Breast epithelium (tissue), 4 donors: ENCODE measurements around the gene IL11RA. TPM values are rescaled to one million over a fixed set of nuclear protein-coding genes. Genes with fewer than 3 reads are reported as not detected.
A peak's percentile ranks its signal among the peaks of the same experiment; 100 is the strongest.

Experiments used
- DNase-seq, 2 donors: peaks; one replicate each; pipeline ENCODE4 v3.0.0-alpha.2; 2019; ENCODE audit warnings: low spot score in 2 of 2
- H3K27ac ChIP-seq, 2 donors: fragments of 200-600 bp; sonication (generic) in 1 of 2; one replicate each; pipeline ENCODE4 v1.5.1; 2016 to 2019; ENCODE audit warnings: mild to moderate bottlenecking in 1 of 2
- H3K27me3 ChIP-seq, 2 donors: fragments of 200-600 bp; sonication (generic) in 1 of 2; one replicate each; pipeline versions ENCODE4 v1.5.1 to v1.6.0; 2017 to 2019; ENCODE audit warnings: control low read depth in 1 of 2, mild to moderate bottlenecking in 1 of 2
- H3K36me3 ChIP-seq: fragments of 200-600 bp; one replicate; pipeline ENCODE4 v1.5.1; 2019
- H3K4me1 ChIP-seq, 2 donors: fragments of 200-600 bp; sonication (generic); one replicate each; pipeline ENCODE4 v1.5.1; 2016 to 2019; ENCODE audit warnings: control low read depth in 1 of 2
- H3K4me3 ChIP-seq, 3 donors: fragments of 200-600 bp; sonication (generic); 1 replicate in 2 of 3; 2 replicates in 1 of 3; pipeline ENCODE4 v1.5.1; 2016 to 2019; ENCODE audit warnings: mild to moderate bottlenecking in 3 of 3, moderate library complexity in 2 of 3
- H3K9me3 ChIP-seq, 2 donors: fragments of 200-600 bp; sonication (generic) in 1 of 2; one replicate each; pipeline ENCODE4 v1.5.1; 2016 to 2019; ENCODE audit warnings: control low read depth in 1 of 2
- CTCF ChIP-seq, 3 donors: fragments of 450-650 bp; IDR thresholded peaks; one replicate each; pipeline ENCODE4 v1.5.1; 2016 to 2017; ENCODE audit warnings: antibody characterized with exemption in 3 of 3, mild to moderate bottlenecking in 3 of 3, moderate library complexity in 3 of 3
- POLR2A ChIP-seq: fragments of 450-650 bp; IDR thresholded peaks from one replicate; pipeline ENCODE4 v1.6.1; 2016; ENCODE audit warnings: antibody characterized with exemption, mild to moderate bottlenecking, moderate library complexity
- POLR2AphosphoS5 ChIP-seq, 3 donors: sonication (generic); formaldehyde crosslinking; IDR thresholded peaks; one replicate each; pipeline ENCODE4 v1.6.1; 2017; ENCODE audit warnings: antibody characterized with exemption in 3 of 3
- intact Hi-C: fragments of 100-400 bp; cut with DNase I; formaldehyde crosslinking; loops from one replicate; pipeline ENCODE4 v1.15.1; 2023; ENCODE audit warnings: low total_unique reads
- total RNA-seq, 3 donors: library from RNA; depleted of rRNA; stranded (reverse); fragments of >200 nt; gene quantifications; one replicate each; pipeline ENCODE4 v1.1.0, GENCODE V29; 2016

The IL11RA gene
- total RNA-seq, 3 donors from 2014 or later: 20.3 to 45.5 (median 42.1) TPM

- no peaks in the 10 kb centered on the region for H3K9me3 ChIP-seq
- no peaks in the 10 kb centered on the region for H3K36me3 ChIP-seq
- DNase-seq: no peak
- intact Hi-C loops: no loop called here
- no peaks in the 10 kb centered on the region for H3K4me1 ChIP-seq
- TF ChIP-seq POLR2AphosphoS5 (IDR thresholded peaks at IDR 0.05) (no peak), POLR2A (no peak), CTCF (IDR thresholded peaks at IDR 0.05) (no peak)
- no peaks in the 10 kb centered on the region for H3K27me3 ChIP-seq
- no peak overlapping the region for H3K4me3 ChIP-seq
- H3K27ac ChIP-seq: peak overlapping the region in 1 of 2 donors; percentile 85
These were observed 34.2 kb downstream of the IL11RA start for GRCh38 chr9:34686231-34686630.

- no peak for TF ChIP-seq CTCF (IDR thresholded peaks at IDR 0.05)
- TF ChIP-seq POLR2AphosphoS5 (IDR thresholded peaks at IDR 0.05): no peak
- TF ChIP-seq POLR2A: no peak
- H3K27me3 ChIP-seq: no peaks in the 10 kb centered on the region
- peak overlapping the region in 1 of 2 donors; percentile 85 for H3K27ac ChIP-seq
- H3K4me3 ChIP-seq: no peak overlapping the region
- no peak for DNase-seq
- intact Hi-C loops: no loop called here
- H3K9me3 ChIP-seq: no peaks in the 10 kb centered on the region
- no peaks in the 10 kb centered on the region for H3K4me1 ChIP-seq
- no peaks in the 10 kb centered on the region for H3K36me3 ChIP-seq
These were observed 34.7 kb downstream of the IL11RA start for GRCh38 chr9:34686732-34687131.

- Histone ChIP-seq H3K27ac (peak overlapping the region in 1 of 2 donors; percentile 61), H3K27me3 (no peaks in the 10 kb centered on the region), H3K4me1 (no peaks in the 10 kb centered on the region), H3K9me3 (no peaks in the 10 kb centered on the region), H3K36me3 (no peaks in the 10 kb centered on the region), H3K4me3 (no peak overlapping the region)
- DNase-seq: no peak
- intact Hi-C loops: no loop called here
- TF ChIP-seq CTCF (IDR thresholded peaks at IDR 0.05) (no peak), POLR2AphosphoS5 (IDR thresholded peaks at IDR 0.05) (no peak), POLR2A (no peak)
These were observed 35.5 kb downstream of the IL11RA start for GRCh38 chr9:34687276-34688030.

GRCh38 chr9:34688329-34689115 is 36.5 kb downstream of the IL11RA start:
- H3K4me3 ChIP-seq: no peak overlapping the region
- TF ChIP-seq POLR2AphosphoS5 (IDR thresholded peaks at IDR 0.05) (no peak), CTCF (IDR thresholded peaks at IDR 0.05) (no peak), POLR2A (no peak)
- H3K27ac ChIP-seq: peak overlapping the region in 1 of 2 donors; percentile 38
- H3K9me3 ChIP-seq: no peaks in the 10 kb centered on the region
- intact Hi-C loops: no loop called here
- H3K27me3 ChIP-seq: no peaks in the 10 kb centered on the region
- no peak for DNase-seq
- H3K4me1 ChIP-seq: no peaks in the 10 kb centered on the region
- no peaks in the 10 kb centered on the region for H3K36me3 ChIP-seq

GRCh38 chr9:34689116-34689470 is 37.1 kb downstream of the IL11RA start:
- Histone ChIP-seq H3K9me3 (no peaks in the 10 kb centered on the region), H3K27ac (no peak overlapping the region), H3K4me3 (no peak overlapping the region), H3K36me3 (no peaks in the 10 kb centered on the region), H3K4me1 (no peaks in the 10 kb centered on the region), H3K27me3 (no peaks in the 10 kb centered on the region)
- DNase-seq: no peak
- TF ChIP-seq CTCF (IDR thresholded peaks at IDR 0.05) (no peak), POLR2A (no peak), POLR2AphosphoS5 (IDR thresholded peaks at IDR 0.05) (no peak)
- intact Hi-C loops: no loop called here
